GM19193 (cell line): ENCODE measurements around the gene LFNG.

Source experiments
- POLR2A ChIP-seq: IDR thresholded peaks from 4 replicates; pipeline ENCODE4 v1.6.1; 2011; ENCODE audit not compliant: insufficient read depth, insufficient read length; ENCODE audit errors: extremely low read depth

Gene LFNG

DNA sequence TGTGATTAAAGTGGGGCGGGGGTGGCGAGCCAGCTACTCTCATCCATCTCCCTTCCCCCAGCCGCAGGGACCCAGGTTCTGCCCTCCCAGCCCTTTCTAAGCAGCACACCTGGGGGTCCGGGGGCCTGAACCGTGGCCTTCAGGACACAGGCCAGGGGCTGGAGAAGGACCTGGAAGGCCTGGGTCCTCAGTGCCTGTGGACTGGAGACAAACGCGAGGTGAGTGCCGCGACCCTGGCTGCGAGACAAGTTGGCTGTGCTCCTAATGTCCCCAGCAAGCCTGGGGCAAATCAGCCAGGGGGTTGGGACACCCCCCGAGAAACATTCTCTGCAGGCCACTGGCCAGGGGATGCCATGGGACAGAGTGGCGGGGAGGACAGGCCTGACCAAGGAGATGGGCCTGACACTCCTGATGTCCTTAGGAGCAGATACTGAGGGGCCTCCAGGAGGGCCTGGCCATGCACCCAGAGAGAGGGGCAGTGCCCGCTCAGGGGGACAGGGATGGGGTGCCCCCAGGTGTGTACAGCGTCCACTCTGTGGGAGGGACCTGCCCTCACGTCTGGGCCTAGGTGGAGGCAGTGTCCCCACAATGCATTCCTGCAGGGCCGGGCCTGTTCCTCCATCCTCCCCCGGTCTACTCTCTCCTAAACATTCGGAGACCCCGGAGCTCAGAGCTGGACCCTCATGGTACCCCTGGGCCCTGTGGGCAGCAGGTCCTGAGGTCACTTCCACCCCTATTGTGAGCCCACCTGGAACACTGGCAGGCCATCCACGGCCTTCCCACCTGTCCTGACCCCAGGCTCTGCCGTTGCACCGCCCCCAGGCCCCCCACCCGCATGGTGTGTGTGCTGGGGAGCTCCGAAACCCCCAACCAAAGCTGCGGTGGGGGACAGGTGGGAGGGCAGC is 22.7 kb downstream of the LFNG start:
- TF ChIP-seq POLR2A, result no peak

DNA sequence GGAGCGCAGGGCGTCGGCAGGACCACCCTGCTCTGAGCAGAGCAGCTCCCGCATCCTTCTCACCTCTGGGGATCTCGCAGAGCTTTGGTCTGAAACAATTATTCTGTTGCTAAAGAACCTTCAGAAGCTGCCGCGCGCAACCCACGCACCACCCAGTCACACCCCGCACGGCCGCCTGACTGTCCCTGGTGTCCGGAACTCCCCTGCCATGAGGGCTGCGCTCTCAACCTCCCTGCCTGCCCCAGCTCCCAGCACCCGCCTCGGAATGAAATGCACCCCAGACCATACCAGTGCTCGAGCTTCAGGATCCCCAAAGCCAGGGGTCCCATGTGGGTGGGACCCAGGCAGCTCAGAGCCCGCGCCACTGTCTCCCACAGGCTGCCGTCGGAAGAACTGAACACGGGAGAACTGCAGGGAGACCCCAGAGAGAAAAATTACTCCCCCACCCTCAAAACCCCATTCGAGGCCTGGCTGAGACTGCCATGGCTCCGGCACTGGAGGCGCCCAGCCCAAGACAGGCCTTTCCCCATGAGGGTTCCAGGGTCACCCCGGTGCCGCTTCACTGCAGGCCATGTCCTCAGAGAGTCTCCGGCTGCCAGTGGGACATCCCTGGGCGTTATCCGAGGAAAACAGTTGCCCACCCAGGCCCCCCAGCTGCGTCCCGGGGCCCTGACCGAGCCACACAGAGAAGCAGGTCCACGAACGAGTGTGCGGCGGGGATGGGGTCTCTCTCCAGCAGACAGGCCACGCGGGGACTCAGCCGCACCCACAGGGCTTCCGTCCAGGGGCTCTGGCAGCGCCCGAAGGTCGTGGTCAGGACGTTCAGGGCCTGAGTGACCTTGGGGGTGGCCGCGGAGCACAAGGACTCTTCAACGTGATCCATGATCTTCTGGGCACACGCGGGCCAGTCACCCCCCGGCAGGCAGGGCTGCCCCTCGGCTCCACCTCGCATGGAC is 23.6 kb downstream of the LFNG start:
- no peak for TF ChIP-seq POLR2A

DNA sequence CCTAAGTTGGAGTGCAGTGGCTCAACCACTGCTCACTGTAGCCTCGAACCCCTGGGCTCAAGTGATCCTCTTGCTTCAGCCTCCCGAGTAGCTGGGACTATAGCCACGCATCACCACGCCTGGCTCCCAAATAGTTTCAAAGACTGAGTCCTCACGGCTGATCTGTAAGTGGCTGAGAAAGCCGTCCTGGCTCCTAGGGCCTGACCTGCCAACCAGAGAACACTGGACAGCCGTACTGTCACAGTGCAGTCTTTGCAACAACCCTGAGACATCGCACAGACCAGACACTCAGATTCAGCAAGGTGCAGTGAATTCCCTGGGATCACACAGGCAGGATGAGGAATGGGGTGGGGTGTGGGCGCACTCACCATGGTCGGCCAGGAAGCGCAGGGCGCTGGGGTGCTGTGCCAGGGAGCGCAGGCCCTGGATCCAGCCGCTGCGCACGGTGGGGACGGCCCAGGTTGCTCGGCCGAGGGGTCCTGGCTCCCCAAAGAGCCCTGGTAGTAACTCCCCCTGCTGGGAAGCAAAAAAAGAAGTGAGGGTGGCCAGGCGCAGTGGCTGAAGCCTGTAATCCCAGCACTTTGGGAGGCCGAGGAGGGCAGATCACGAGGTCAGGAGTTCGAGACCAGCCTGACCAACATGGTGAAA is 25.1 kb downstream of the LFNG start:
- TF ChIP-seq POLR2A, result no peak

DNA sequence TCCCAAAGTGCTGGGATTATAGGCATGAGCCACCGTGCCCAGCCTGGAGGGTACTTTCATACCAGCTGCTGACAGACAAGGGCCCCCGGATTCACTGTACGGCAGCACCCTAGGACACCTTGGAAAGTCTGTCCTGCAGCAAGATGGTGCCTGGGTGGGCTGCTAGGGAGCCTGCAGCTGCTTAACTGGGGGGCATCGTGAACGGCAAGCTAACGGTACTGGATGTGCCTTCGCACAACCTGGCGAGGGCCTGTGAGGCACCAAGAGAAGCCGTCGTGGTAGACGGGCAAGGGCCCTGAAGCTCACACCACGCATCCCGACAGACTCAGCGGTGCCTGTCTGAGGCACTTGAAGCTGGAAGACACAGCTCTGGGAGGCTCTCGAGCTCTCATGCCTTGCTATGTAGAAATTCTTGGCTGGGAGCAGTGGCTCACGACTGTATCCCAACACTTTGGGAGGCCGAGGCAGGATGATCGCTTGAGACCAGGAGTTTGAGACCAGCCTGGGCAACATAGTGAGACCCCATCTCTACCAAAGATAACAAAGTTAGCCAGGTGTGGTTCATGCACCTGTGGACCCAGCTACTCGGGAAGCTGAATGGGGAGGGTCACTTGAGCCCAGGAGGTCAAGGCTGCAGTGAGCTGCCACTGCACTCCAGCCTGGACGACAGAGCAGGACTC is 26.3 kb downstream of the LFNG start:
- no peak for TF ChIP-seq POLR2A

DNA sequence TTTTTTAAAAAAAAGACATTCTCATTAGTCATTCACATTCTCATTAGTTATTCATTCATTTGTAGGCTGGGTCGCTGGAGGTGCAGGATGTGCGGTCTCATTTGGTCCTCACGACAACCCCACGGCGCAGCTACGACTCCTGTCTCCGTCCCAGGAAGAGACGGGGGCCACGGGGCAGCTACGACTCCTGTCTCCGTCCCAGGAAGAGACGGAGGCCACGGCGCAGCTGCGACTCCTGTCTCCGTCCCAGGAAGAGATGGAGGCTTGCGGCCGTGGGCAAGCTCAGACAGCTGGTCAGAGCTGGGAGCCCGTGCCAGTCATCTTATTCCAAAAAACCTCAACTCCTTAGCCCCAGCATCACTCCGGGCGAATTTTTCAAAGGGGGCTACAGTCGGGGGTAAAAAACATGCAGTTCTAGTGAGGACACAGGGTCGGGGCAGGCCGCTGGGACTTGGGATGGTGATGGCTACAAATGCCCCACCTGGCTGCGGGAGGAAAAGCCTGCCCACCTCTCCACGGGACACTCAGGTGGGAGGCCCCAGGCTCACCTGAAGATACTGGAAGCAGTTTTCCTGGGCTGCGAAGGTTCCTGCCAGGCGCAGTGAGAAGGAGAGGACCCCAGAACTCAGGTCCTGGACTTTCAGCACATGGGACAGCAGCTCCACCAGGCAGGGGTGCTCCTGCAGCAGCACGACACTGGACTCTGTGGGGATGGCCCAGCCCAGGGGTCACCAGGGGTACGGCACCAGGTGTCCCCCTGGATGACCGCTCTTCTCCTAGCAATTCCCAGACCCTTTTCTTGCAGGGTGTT is 27.4 kb downstream of the LFNG start:
- no peak for TF ChIP-seq POLR2A

DNA sequence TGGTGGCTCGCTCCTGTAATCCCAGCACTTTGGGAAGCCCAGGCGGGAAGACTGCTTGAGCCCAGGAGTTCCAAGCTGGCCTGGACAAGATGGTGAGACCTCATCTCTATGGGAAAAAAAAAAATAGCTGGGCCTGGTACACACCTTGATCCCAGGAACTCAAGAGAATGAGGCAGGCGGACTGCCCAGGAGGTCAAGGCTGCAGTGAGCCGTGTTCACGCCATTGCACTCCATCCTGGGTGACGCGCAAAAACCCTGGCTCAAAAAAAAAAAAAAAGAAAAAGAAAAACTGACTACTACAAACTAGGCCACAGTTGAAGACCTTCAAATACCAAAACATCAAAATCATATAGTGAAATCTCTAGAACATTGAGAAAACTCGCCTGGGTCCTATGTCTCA is 31.8 kb downstream of the LFNG start:
- no peak for TF ChIP-seq POLR2A

DNA sequence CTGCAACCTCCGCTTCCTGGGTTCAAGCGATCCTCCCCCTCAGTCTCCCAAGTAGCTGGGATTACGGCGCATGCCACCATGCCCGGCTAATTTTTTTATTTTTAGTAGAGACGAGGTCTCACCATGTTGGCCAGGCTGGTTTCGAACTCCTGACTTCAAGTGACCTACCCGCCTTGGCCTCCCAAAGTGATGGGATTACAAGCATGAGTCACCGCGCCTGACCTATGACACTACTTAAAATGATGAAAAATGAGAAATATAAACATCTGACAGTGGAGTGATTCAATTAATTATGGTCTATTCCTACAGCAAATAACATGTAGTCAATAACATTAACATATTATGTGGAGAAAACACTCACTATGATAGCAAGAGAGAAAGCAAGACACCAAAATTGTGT is 33.5 kb downstream of the LFNG start:
- TF ChIP-seq POLR2A, result no peak

DNA sequence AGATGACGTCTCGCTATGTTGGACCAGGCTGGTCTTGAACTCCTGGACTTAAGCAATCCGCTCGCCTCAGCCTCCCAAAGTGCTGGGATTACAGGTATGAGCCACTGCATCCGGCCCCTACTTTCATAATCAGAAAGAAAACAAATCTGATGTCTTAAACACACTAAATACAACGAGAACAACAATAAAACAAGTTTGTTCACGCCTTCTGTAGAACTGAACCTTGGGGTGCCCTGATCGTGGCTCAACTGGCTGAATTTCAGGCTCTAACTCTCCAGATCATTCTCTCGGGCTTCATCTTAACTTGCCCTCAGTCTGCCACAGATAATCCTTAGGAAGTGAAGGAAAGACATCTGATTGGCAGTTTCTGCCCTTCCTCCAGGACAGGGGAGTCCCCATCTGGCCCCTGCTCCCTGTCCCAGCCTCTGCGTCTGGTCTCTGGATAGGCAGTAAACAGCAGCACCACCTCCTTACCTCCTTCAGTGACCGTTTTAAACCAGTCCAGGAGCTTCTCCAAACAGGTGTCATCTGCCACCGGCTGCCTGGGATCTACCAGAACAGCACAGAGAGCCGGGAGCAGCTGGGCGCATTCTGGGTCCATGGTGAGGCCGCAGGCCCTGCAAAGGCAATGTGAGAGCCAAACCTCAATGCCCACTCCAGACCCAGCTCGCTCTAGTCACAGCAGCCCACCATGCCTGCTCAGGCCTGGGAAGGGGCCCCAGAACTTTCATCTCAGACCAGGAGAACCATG is 34.4 kb downstream of the LFNG start:
- TF ChIP-seq POLR2A, result no peak

DNA sequence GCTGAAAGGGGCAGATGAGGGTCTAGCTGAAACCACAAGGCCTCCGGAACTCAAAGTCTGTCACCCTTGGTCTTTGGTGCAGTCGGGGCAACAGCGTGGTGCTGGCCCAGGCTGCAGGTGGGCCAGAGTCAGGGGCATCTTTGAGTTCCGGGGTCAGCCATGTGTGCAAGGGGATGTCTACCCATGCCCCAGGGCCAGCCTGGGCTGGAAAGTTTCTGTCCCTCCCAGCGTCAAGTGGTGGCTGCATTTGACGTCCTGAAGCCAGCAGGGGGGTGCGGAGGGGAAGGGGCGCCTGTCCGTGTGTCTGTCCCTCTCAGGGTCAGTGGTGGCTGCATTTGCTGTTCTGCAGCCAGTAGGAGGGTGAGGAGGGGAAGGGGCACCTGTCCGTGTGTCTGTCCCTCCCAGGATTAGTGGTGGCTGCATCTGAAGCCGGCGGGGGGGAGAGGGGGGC is 35.1 kb downstream of the LFNG start:
- TF ChIP-seq POLR2A, result no peak

DNA sequence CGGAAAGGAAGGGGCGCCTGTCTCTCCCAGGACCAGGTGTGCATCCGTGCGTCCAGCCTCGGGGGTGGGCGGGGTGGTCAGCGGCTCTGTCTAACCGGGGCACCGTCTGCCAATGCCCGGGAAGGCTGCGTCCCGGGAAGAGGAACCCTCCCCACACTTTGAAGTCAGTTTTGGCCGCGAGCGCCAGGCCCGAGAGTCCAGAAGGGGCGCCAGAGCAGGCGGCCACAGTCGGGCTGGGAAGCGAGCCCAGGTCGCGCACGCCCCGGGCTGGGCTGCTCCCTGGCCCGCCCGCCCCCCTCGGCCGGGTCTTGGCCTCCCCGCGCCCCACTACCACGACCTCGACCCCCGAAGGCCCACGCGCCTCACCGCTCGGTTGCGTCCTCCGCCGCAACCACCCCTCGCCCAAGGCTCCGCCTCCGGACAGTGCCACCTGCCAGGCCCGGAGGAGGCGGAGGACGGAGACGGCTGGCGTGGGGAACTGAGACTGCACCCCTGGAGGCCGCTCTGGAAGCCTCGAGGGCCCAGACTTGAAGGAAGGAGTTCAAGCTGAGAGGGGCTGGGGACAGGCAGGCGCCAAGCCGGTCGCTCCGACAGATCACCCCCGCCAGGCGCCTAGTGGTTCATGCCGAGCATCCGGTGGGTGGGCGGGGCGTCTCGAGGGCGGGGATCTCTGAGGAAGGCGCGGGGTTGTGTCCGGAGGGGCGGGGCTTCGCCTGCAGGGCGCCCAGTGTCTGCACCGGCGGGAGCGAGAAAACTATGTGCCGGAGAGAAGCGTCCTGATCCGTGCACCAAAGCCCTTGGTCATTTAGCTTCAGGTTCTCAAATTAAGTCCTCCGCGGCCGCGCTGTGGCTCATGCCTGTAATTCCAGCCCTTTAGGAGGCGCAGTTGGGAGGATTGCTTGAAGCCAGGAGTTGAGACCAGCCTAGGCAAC is 35.8 kb downstream of the LFNG start, which contains the start of gene BRAT1:
BRAT1 (minus strand) TSS at position 404 of the 932 bp plus-strand sequence. CDS start 1,093 bp downstream, outside the sequence.
- TF ChIP-seq POLR2A, result peak; percentile 77

DNA sequence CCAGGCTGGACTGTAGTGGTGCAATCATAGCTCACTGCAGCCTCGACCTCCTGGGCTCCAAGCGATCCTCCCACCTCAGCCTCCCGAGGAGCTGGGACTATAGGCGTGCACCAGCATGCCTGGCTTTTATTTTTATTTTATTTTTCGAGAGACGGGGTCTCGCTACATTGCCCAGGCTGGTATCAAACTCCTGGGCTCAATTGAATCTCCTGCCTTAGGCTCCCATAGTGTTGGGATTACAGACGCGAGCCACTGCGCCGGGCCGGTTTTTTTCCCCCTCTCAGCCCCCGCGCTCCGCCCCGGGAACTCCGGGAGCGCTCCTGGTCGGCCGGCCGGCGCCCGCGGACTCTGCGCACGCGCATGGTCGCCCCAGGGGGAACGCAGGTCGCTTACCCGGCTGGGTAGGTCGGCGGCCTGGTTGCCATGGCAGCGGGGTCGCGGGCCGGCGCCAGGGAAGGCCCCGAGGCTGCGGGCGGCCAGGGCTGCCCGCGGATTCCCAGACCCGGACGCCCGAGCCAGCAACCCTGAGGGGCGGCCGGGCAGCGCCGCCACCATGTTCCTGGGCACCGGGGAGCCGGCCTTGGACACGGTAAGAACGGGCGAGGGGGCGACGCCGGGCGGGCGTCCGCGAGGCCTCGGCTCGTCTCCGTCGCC is 39.2 kb downstream of the LFNG start, which contains the start of gene IQCE:
IQCE (plus strand) TSS at position 351 of the 654 bp plus-strand sequence; CDS start at position 554, 203 bp downstream.
- TF ChIP-seq POLR2A, result no peak
